ENCODE measurements around the gene SHISA5. TPM values are rescaled to one million over a fixed set of nuclear protein-coding genes. Genes with fewer than 3 reads are reported as not detected.

The SHISA5 gene
- total and polyA plus RNA-seq, 2 of the 4 experiments (the other 2 are of a cell fraction) = 82.3 to 162 TPM

DNA sequence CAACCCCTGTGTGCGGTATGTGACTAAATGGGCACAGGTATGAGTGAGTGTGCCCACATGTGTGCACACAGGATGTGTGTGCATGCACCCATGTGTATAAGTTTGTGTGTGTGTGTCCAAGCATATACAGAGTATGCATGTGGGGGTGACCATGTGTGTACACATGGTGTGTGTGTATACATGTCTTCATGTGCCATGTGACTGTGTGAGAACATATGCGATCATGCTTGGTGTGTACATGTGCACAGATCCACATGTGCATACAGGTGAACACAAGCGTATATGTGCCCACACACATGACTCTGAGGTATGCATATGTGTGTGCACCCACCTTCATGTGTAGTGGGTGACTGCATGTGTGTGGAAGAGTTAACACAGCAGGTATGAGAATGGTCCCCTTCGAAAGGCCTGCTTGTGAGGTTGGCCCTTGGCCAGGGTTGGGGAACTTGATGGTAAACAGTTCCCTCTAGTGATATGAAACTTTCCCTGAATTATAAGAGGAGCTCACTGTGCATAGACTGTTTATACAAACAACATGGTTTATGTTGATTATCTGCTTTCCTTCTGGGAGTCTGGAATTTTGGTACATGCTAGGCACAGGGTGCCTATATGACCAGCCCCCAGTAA, 42.3 kb upstream of the SHISA5 start:
- intact Hi-C loops (cut with micrococcal nuclease) (loop anchor here (5.0 kb wide), 1 partner anchor 354 kb away; no protein-coding TSS in a partner anchor), in situ Hi-C loops (cut with MboI; ENCODE audit: low sequenced_read_pairs) (loop anchor here (10.0 kb wide), 1 partner anchor 272 kb away; no protein-coding TSS in a partner anchor), dilution Hi-C loops (cut with HindIII; ENCODE audit: low sequenced_read_pairs, unreplicated experiment) (no loop called here)
- ChIA-PET CTCF (no interaction called here), POLR2A (ENCODE audit: unreplicated experiment) (no interaction called here)
- Histone ChIP-seq H3K27ac (ENCODE audit: insufficient read depth, low read length) (no peak overlapping the region), H3K56ac (ENCODE audit: extremely low read depth, insufficient read depth, low read length) (no peak overlapping the region), H3K4me2 (ENCODE audit: low read depth, low read length) (no peak overlapping the region), H3K14ac (replicated peaks; ENCODE audit: low read depth, low read length) (no peak overlapping the region), H3K9ac (ENCODE audit: low read depth, low read length) (no peak overlapping the region), H2AK9ac (replicated peaks; ENCODE audit: low read depth, low read length, poor library complexity) (peak overlapping the region; percentile 68), H2AFZ (replicated peaks; ENCODE audit: low read length, poor library complexity) (no peak overlapping the region), H3K9me3 (ENCODE audit: control insufficient read depth, insufficient read depth, low read length) (no peaks in the 10 kb centered on the region), H3K23ac (ENCODE audit: low read depth, low read length) (no peak overlapping the region), H4K8ac (ENCODE audit: low read depth in 2 of 2, low read length in 2 of 2) (no peak overlapping the region), H3K4me3 (ENCODE audit: insufficient read depth, low read depth, low read length) (no peak overlapping the region), H2AK5ac (ENCODE audit: low read depth, low read length) (no peak overlapping the region), H2BK120ac (ENCODE audit: low read depth, low read length) (no peak overlapping the region), H2BK5ac (ENCODE audit: low read depth, low read length, poor library complexity, severe bottlenecking) (no peak overlapping the region), H3K79me1 (ENCODE audit: low read depth in 1 of 2, low read length in 2 of 2) (peaks cover 0 to 2% of the 10 kb centered on the region in 2 experiments; a peak in 2 of 4 replicates), H4K91ac (ENCODE audit: insufficient read depth, low read depth, low read length) (no peak overlapping the region), H3K36me3 (ENCODE audit: control insufficient read depth, insufficient read depth, low read length) (peaks cover 35% of the 10 kb centered on the region), H3K27me3 (ENCODE audit: control insufficient read depth, insufficient read depth, low read length) (no peaks in the 10 kb centered on the region), H4K5ac (ENCODE audit: low read depth, low read length) (no peak overlapping the region), H3K18ac (ENCODE audit: low read depth, low read length) (no peak overlapping the region), H4K20me1 (ENCODE audit: insufficient read depth, low read length) (0 out of 2 replicates have a peak, but pooled peaks cover 6% of the 10 kb centered on the region), H3K4me1 (ENCODE audit: control insufficient read depth, insufficient read depth, low read length) (no peaks in the 10 kb centered on the region), H3K9me1 (ENCODE audit: insufficient read depth, low read length) (no peaks in the 10 kb centered on the region), H2BK20ac (ENCODE audit: low read depth, low read length) (no peak overlapping the region), H3K4ac (ENCODE audit: low read depth, low read length) (no peak overlapping the region), H2BK15ac (ENCODE audit: low read depth, low read length) (no peak overlapping the region)
- 81% methylated on average over 3 of the region's 4 CpGs; no CpG with 5 or more reads in 1 of the 2 experiments for WGBS, 2 experiments (ENCODE audit: extremely low coverage in 2 of 2, insufficient read length in 1 of 2)
- no TSS peak for BruUV-seq (replicated peaks)
- DNase-seq (no peak), ATAC-seq (ENCODE audit: low read depth) (no peak)
- TF ChIP-seq CEBPB (IDR thresholded peaks at IDR 0.05; ENCODE audit: low read depth, low read length) = no peak
